Measurements from ENCODE around the gene PRX. TPM values are rescaled to one million over a fixed set of nuclear protein-coding genes. Genes with fewer than 3 reads are reported as not detected.

Gene PRX
- total RNA-seq, 1 donor from 2014 or later, result 1.3 TPM

- DNase-seq (ENCODE audit: low read depth), result no peak
- no peak for TF ChIP-seq CTCF (conservative IDR thresholded peaks at IDR 0.05; ENCODE audit: low read depth, low read length)
- H3K4me3 ChIP-seq (ENCODE audit: low read depth, low read length), result no peak overlapping the region
These were observed 4.9 kb upstream of the PRX start for GRCh38 chr19:40418040-40418439.

GRCh38 chr19:40417643-40417981 is 4.4 kb upstream of the PRX start:
- TF ChIP-seq CTCF (conservative IDR thresholded peaks at IDR 0.05; ENCODE audit: low read depth, low read length), result no peak
- H3K4me3 ChIP-seq (ENCODE audit: low read depth, low read length), result no peak overlapping the region
- DNase-seq (ENCODE audit: low read depth), result no peak

GRCh38 chr19:40416918-40417642 is 3.9 kb upstream of the PRX start:
- no peak for DNase-seq (ENCODE audit: low read depth)
- H3K4me3 ChIP-seq (ENCODE audit: low read depth, low read length), result no peak overlapping the region
- TF ChIP-seq CTCF (conservative IDR thresholded peaks at IDR 0.05; ENCODE audit: low read depth, low read length), result no peak

- no peak for DNase-seq (ENCODE audit: low read depth)
- no peak overlapping the region for H3K4me3 ChIP-seq (ENCODE audit: low read depth, low read length)
- no peak for TF ChIP-seq CTCF (conservative IDR thresholded peaks at IDR 0.05; ENCODE audit: low read depth, low read length)
These were observed 2.6 kb upstream of the PRX start for GRCh38 chr19:40415768-40416167.

GRCh38 chr19:40414542-40415535 is 1.7 kb upstream of the PRX start:
- TF ChIP-seq CTCF (conservative IDR thresholded peaks at IDR 0.05; ENCODE audit: low read depth, low read length), result no peak
- no peak overlapping the region for H3K4me3 ChIP-seq (ENCODE audit: low read depth, low read length)
- no peak for DNase-seq (ENCODE audit: low read depth)

- no peak for DNase-seq (ENCODE audit: low read depth)
- H3K4me3 ChIP-seq (ENCODE audit: low read depth, low read length), result no peak overlapping the region
- no peak for TF ChIP-seq CTCF (conservative IDR thresholded peaks at IDR 0.05; ENCODE audit: low read depth, low read length)
These were observed 312 bp downstream of the PRX start for GRCh38 chr19:40412866-40413265.
